DND-41 (cell line): ENCODE measurements around the gene LMX1B.
A peak's percentile ranks its signal among the peaks of the same experiment; 100 is the strongest.

Experiments used
- ATAC-seq: fragments of 200-7000 bp; cut with Tn5 transposase; 3 replicates; pipeline ENCODE4 v1.9.1; 2021; ENCODE audit warnings: low read depth; ENCODE audit not compliant: insufficient read depth
- DNase-seq: peaks from one replicate; pipeline ENCODE4 v3.0.0-alpha.2; 2020
- H2AFZ ChIP-seq: 2 replicates; pipeline ENCODE4 v1.6.0; 2012; ENCODE audit warnings: low read depth, low read length
- H3K27ac ChIP-seq: 2 replicates; pipeline ENCODE4 v1.5.1; 2012; ENCODE audit warnings: low read length, inconsistent platforms
- H3K27me3 ChIP-seq: fragments of 200-600 bp; sonication (generic); 2 replicates; pipeline ENCODE4 v1.6.0; 2012; ENCODE audit warnings: low read length, mild to moderate bottlenecking, inconsistent platforms; ENCODE audit not compliant: insufficient read depth, poor library complexity
- H3K36me3 ChIP-seq: 2 replicates; pipeline ENCODE4 v1.5.1; 2012; ENCODE audit warnings: low read length, inconsistent platforms; ENCODE audit not compliant: insufficient read depth
- H3K4me1 ChIP-seq: 2 replicates; pipeline ENCODE4 v1.5.1; 2012; ENCODE audit warnings: mild to moderate bottlenecking, low read length; ENCODE audit not compliant: insufficient read depth
- H3K4me2 ChIP-seq: 2 replicates; pipeline ENCODE4 v1.6.0; 2012; ENCODE audit warnings: mild to moderate bottlenecking, moderate library complexity, low read length, inconsistent platforms; ENCODE audit not compliant: insufficient read depth
- H3K4me3 ChIP-seq, 2 experiments: fragments of 200-600 bp in 1 of 2; shearing (Covaris generic) in 1 of 2; 2 replicates each; pipeline ENCODE4 v1.5.1; 2012 to 2016; ENCODE audit warnings: inconsistent platforms in 2 of 2, low read length in 2 of 2, mild to moderate bottlenecking in 2 of 2, low read depth in 1 of 2, moderate library complexity in 1 of 2
- H3K79me2 ChIP-seq: 2 replicates; pipeline ENCODE4 v1.6.0; 2012; ENCODE audit warnings: low read length, inconsistent platforms; ENCODE audit not compliant: insufficient read depth
- H3K9ac ChIP-seq: 2 replicates; pipeline ENCODE4 v1.6.0; 2012; ENCODE audit warnings: low read depth, mild to moderate bottlenecking, inconsistent platforms, low read length, moderate library complexity
- H3K9me3 ChIP-seq: 2 replicates; pipeline ENCODE4 v1.5.1; 2012; ENCODE audit warnings: low read length, moderate library complexity, mild to moderate bottlenecking, inconsistent platforms; ENCODE audit not compliant: insufficient read depth, severe bottlenecking
- H4K20me1 ChIP-seq: 2 replicates; pipeline ENCODE4 v1.6.0; 2012; ENCODE audit warnings: low read length; ENCODE audit not compliant: insufficient read depth
- CTCF ChIP-seq: IDR thresholded peaks from 2 replicates; pipeline ENCODE4 v1.5.1; 2012; ENCODE audit warnings: borderline replicate concordance, low read length, moderate library complexity, mild to moderate bottlenecking; ENCODE audit not compliant: poor library complexity, severe bottlenecking; ENCODE audit errors: extremely low read depth
- EZH2 ChIP-seq: IDR thresholded peaks from 3 replicates; pipeline ENCODE4 v1.6.1; 2012; ENCODE audit warnings: borderline replicate concordance, low read depth, mild to moderate bottlenecking, moderate library complexity, low read length, inconsistent platforms; ENCODE audit not compliant: severe bottlenecking

Gene LMX1B

DNA sequence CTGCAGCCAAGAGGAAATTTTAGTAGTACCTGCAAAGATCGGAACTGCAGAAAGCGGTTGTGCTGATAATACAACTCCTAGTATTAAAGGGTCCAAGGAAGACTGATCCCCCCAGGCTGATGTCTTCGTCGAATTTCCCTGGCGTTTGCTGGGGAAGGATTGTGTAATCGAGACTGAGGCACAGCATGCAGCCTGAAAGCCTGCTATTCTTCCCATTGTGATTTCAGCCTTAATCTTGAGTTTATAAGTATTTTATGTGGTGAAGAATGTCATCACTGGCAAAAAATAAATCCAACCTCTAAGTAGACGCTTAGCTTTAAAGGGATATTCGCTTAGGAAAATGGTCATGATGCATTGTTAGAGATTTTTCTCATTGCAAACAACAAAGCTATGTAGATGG is 21.3 kb upstream of the LMX1B start:
- Histone ChIP-seq H3K9me3 (no peaks in the 10 kb centered on the region), H2AFZ (no peak overlapping the region), H3K79me2 (no peaks in the 10 kb centered on the region), H3K36me3 (no peaks in the 10 kb centered on the region), H3K4me3 (no peak overlapping the region), H3K27ac (no peak overlapping the region), H3K9ac (no peak overlapping the region), H4K20me1 (no peaks in the 10 kb centered on the region), H3K4me1 (no peaks in the 10 kb centered on the region), H3K27me3 (no peaks in the 10 kb centered on the region), H3K4me2 (no peak overlapping the region)
- TF ChIP-seq EZH2: no peak
- ATAC-seq (no peak), DNase-seq (no peak)

DNA sequence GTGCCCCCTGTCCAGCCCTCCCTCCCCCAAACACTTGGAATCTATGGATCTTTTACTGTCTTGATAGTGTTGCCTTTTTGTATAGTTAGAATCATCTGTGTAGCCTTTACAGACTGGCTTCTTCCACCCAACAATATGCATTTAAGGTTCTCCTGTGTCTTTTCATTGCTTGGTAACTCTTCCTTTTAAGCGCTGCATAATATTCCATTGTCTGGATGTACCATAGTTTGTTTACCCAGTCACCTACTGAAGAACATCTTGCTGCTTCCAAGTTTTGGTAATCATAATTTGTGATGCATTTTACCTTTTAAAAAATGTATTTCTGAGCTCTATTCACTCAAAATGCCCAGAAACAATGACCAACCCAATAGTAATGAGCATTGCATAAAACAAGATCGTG is 17.7 kb upstream of the LMX1B start:
- Histone ChIP-seq H3K9ac (no peak overlapping the region), H3K79me2 (no peaks in the 10 kb centered on the region), H3K4me3 (no peak overlapping the region), H4K20me1 (no peaks in the 10 kb centered on the region), H3K4me1 (no peaks in the 10 kb centered on the region), H3K27me3 (no peaks in the 10 kb centered on the region), H3K27ac (no peak overlapping the region), H2AFZ (no peak overlapping the region), H3K9me3 (no peaks in the 10 kb centered on the region), H3K4me2 (no peak overlapping the region), H3K36me3 (no peaks in the 10 kb centered on the region)
- no peak for ATAC-seq
- DNase-seq: no peak
- TF ChIP-seq EZH2 (no peak), CTCF (no peak)

GRCh38 chr9:126599047-126599650 is 14.6 kb upstream of the LMX1B start:
- no peak overlapping the region for H2AFZ ChIP-seq
- no peak for DNase-seq
- H3K4me2 ChIP-seq: no peak overlapping the region
- TF ChIP-seq CTCF (peak; percentile 33), EZH2 (no peak)
- no peaks in the 10 kb centered on the region for H3K79me2 ChIP-seq
- no peaks in the 10 kb centered on the region for H3K27me3 ChIP-seq
- no peak overlapping the region for H3K4me3 ChIP-seq
- no peaks in the 10 kb centered on the region for H3K9me3 ChIP-seq
- no peaks in the 10 kb centered on the region for H3K36me3 ChIP-seq
- no peaks in the 10 kb centered on the region for H4K20me1 ChIP-seq
- no peak for ATAC-seq
- no peak overlapping the region for H3K27ac ChIP-seq
- H3K9ac ChIP-seq: no peak overlapping the region
- H3K4me1 ChIP-seq: no peaks in the 10 kb centered on the region

- H3K27ac ChIP-seq: no peak overlapping the region
- no peak overlapping the region for H2AFZ ChIP-seq
- no peaks in the 10 kb centered on the region for H3K79me2 ChIP-seq
- ATAC-seq (no peak), DNase-seq (no peak)
- no peaks in the 10 kb centered on the region for H3K27me3 ChIP-seq
- no peaks in the 10 kb centered on the region for H3K36me3 ChIP-seq
- H3K4me3 ChIP-seq: no peak overlapping the region
- no peaks in the 10 kb centered on the region for H3K9me3 ChIP-seq
- H3K4me1 ChIP-seq: no peaks in the 10 kb centered on the region
- TF ChIP-seq CTCF (no peak), EZH2 (no peak)
- no peaks in the 10 kb centered on the region for H4K20me1 ChIP-seq
- H3K9ac ChIP-seq: no peak overlapping the region
- H3K4me2 ChIP-seq: no peak overlapping the region
Observed at GRCh38 chr9:126604059-126605055, 9.4 kb upstream of the LMX1B start.
